ENCODE measurements around the gene CLCN4. TPM values are rescaled to one million over a fixed set of nuclear protein-coding genes. Genes with fewer than 3 reads are reported as not detected.

CLCN4 gene
- polyA plus RNA-seq, 2 donors = 0.06 to 0.16 TPM

- H3K27ac ChIP-seq (ENCODE audit: low read depth in 2 of 2, low read length in 1 of 2) = no peak overlapping the region
- H3K9me3 ChIP-seq (ENCODE audit: control insufficient read depth in 2 of 2, insufficient read depth in 1 of 2, low read depth in 1 of 2, low read length in 1 of 2) = no peaks in the 10 kb centered on the region
- H3K27me3 ChIP-seq (ENCODE audit: control insufficient read depth in 1 of 2, insufficient read depth in 2 of 2, low read length in 2 of 2) = peaks cover 0 to 3% of the 10 kb centered on the region in 2 donors
- WGBS, 2 donors = 70 to 79% methylated on average over 7 of the region's 7 CpGs
- no peaks in the 10 kb centered on the region for H3K4me1 ChIP-seq (ENCODE audit: control insufficient read depth in 2 of 2, insufficient read depth in 2 of 2, low read length in 1 of 2)
- H3K4me3 ChIP-seq (ENCODE audit: low read depth in 1 of 2, low read length in 2 of 2) = no peak overlapping the region
- H3K36me3 ChIP-seq (ENCODE audit: control insufficient read depth in 2 of 2, insufficient read depth in 2 of 2, low read length in 1 of 2) = no peaks in the 10 kb centered on the region
Measured at GRCh38 chrX:10237241-10237640, 80.5 kb downstream of the CLCN4 start.

- H3K4me3 ChIP-seq (ENCODE audit: low read depth in 1 of 2, low read length in 2 of 2) = no peak overlapping the region
- WGBS, 2 donors = 73 to 80% methylated on average over 11 of the region's 11 CpGs
- H3K9me3 ChIP-seq (ENCODE audit: control insufficient read depth in 2 of 2, insufficient read depth in 1 of 2, low read depth in 1 of 2, low read length in 1 of 2) = no peaks in the 10 kb centered on the region
- H3K27ac ChIP-seq (ENCODE audit: low read depth in 2 of 2, low read length in 1 of 2) = no peak overlapping the region
- H3K4me1 ChIP-seq (ENCODE audit: control insufficient read depth in 2 of 2, insufficient read depth in 2 of 2, low read length in 1 of 2) = no peaks in the 10 kb centered on the region
- no peaks in the 10 kb centered on the region for H3K36me3 ChIP-seq (ENCODE audit: control insufficient read depth in 2 of 2, insufficient read depth in 2 of 2, low read length in 1 of 2)
- peaks cover 0 to 3% of the 10 kb centered on the region in 2 donors for H3K27me3 ChIP-seq (ENCODE audit: control insufficient read depth in 1 of 2, insufficient read depth in 2 of 2, low read length in 2 of 2)
Measured at GRCh38 chrX:10239611-10240064, 82.9 kb downstream of the CLCN4 start.

GRCh38 chrX:10240918-10241317, 84.1 kb downstream of the CLCN4 start:
- Histone ChIP-seq H3K36me3 (ENCODE audit: control insufficient read depth in 2 of 2, insufficient read depth in 2 of 2, low read length in 1 of 2) (no peaks in the 10 kb centered on the region), H3K4me1 (ENCODE audit: control insufficient read depth in 2 of 2, insufficient read depth in 2 of 2, low read length in 1 of 2) (no peaks in the 10 kb centered on the region), H3K27me3 (ENCODE audit: control insufficient read depth in 1 of 2, insufficient read depth in 2 of 2, low read length in 2 of 2) (peaks cover 0 to 3% of the 10 kb centered on the region in 2 donors), H3K9me3 (ENCODE audit: control insufficient read depth in 2 of 2, insufficient read depth in 1 of 2, low read depth in 1 of 2, low read length in 1 of 2) (no peaks in the 10 kb centered on the region), H3K4me3 (ENCODE audit: low read depth in 1 of 2, low read length in 2 of 2) (no peak overlapping the region), H3K27ac (ENCODE audit: low read depth in 2 of 2, low read length in 1 of 2) (no peak overlapping the region)
- 31 to 47% methylated on average over 4 of the region's 4 CpGs for WGBS, 2 donors

GRCh38 chrX:10242026-10242425, 85.3 kb downstream of the CLCN4 start:
- peaks cover 0 to 3% of the 10 kb centered on the region in 2 donors for H3K27me3 ChIP-seq (ENCODE audit: control insufficient read depth in 1 of 2, insufficient read depth in 2 of 2, low read length in 2 of 2)
- H3K27ac ChIP-seq (ENCODE audit: low read depth in 2 of 2, low read length in 1 of 2) = no peak overlapping the region
- H3K4me1 ChIP-seq (ENCODE audit: control insufficient read depth in 2 of 2, insufficient read depth in 2 of 2, low read length in 1 of 2) = no peaks in the 10 kb centered on the region
- no peak overlapping the region for H3K4me3 ChIP-seq (ENCODE audit: low read depth in 1 of 2, low read length in 2 of 2)
- 66 to 67% methylated on average over 5 of the region's 5 CpGs for WGBS, 2 donors
- H3K36me3 ChIP-seq (ENCODE audit: control insufficient read depth in 2 of 2, insufficient read depth in 2 of 2, low read length in 1 of 2) = no peaks in the 10 kb centered on the region
- no peaks in the 10 kb centered on the region for H3K9me3 ChIP-seq (ENCODE audit: control insufficient read depth in 2 of 2, insufficient read depth in 1 of 2, low read depth in 1 of 2, low read length in 1 of 2)

- WGBS, 2 donors = 69 to 75% methylated on average over 4 of the region's 4 CpGs
- Histone ChIP-seq H3K4me1 (ENCODE audit: control insufficient read depth in 2 of 2, insufficient read depth in 2 of 2, low read length in 1 of 2) (no peaks in the 10 kb centered on the region), H3K9me3 (ENCODE audit: control insufficient read depth in 2 of 2, insufficient read depth in 1 of 2, low read depth in 1 of 2, low read length in 1 of 2) (no peaks in the 10 kb centered on the region), H3K27ac (ENCODE audit: low read depth in 2 of 2, low read length in 1 of 2) (no peak overlapping the region), H3K27me3 (ENCODE audit: control insufficient read depth in 1 of 2, insufficient read depth in 2 of 2, low read length in 2 of 2) (peaks cover 0 to 3% of the 10 kb centered on the region in 2 donors), H3K4me3 (ENCODE audit: low read depth in 1 of 2, low read length in 2 of 2) (no peak overlapping the region), H3K36me3 (ENCODE audit: control insufficient read depth in 2 of 2, insufficient read depth in 2 of 2, low read length in 1 of 2) (no peaks in the 10 kb centered on the region)
Measured at GRCh38 chrX:10243106-10243505, 86.3 kb downstream of the CLCN4 start.

GRCh38 chrX:10244915-10245622, 88.3 kb downstream of the CLCN4 start:
- WGBS, 2 donors = 54 to 67% methylated on average over 9 of the region's 9 CpGs
- Histone ChIP-seq H3K27ac (ENCODE audit: low read depth in 2 of 2, low read length in 1 of 2) (no peak overlapping the region), H3K36me3 (ENCODE audit: control insufficient read depth in 2 of 2, insufficient read depth in 2 of 2, low read length in 1 of 2) (no peaks in the 10 kb centered on the region), H3K27me3 (ENCODE audit: control insufficient read depth in 1 of 2, insufficient read depth in 2 of 2, low read length in 2 of 2) (peaks cover 0 to 3% of the 10 kb centered on the region in 2 donors), H3K4me1 (ENCODE audit: control insufficient read depth in 2 of 2, insufficient read depth in 2 of 2, low read length in 1 of 2) (no peaks in the 10 kb centered on the region), H3K9me3 (ENCODE audit: control insufficient read depth in 2 of 2, insufficient read depth in 1 of 2, low read depth in 1 of 2, low read length in 1 of 2) (no peaks in the 10 kb centered on the region), H3K4me3 (ENCODE audit: low read depth in 1 of 2, low read length in 2 of 2) (no peak overlapping the region)

- H3K4me1 ChIP-seq (ENCODE audit: control insufficient read depth in 2 of 2, insufficient read depth in 2 of 2, low read length in 1 of 2) = no peaks in the 10 kb centered on the region
- no peak overlapping the region for H3K4me3 ChIP-seq (ENCODE audit: low read depth in 1 of 2, low read length in 2 of 2)
- no peak overlapping the region for H3K27ac ChIP-seq (ENCODE audit: low read depth in 2 of 2, low read length in 1 of 2)
- 80 to 88% methylated on average over 4 of the region's 4 CpGs for WGBS, 2 donors
- peaks cover 0 to 3% of the 10 kb centered on the region in 2 donors for H3K27me3 ChIP-seq (ENCODE audit: control insufficient read depth in 1 of 2, insufficient read depth in 2 of 2, low read length in 2 of 2)
- no peaks in the 10 kb centered on the region for H3K36me3 ChIP-seq (ENCODE audit: control insufficient read depth in 2 of 2, insufficient read depth in 2 of 2, low read length in 1 of 2)
- no peaks in the 10 kb centered on the region for H3K9me3 ChIP-seq (ENCODE audit: control insufficient read depth in 2 of 2, insufficient read depth in 1 of 2, low read depth in 1 of 2, low read length in 1 of 2)
Measured at GRCh38 chrX:10245886-10246285, 89.1 kb downstream of the CLCN4 start.

- Histone ChIP-seq H3K4me1 (ENCODE audit: control insufficient read depth in 2 of 2, insufficient read depth in 2 of 2, low read length in 1 of 2) (no peaks in the 10 kb centered on the region), H3K27me3 (ENCODE audit: control insufficient read depth in 1 of 2, insufficient read depth in 2 of 2, low read length in 2 of 2) (peaks cover 0 to 3% of the 10 kb centered on the region in 2 donors), H3K27ac (ENCODE audit: low read depth in 2 of 2, low read length in 1 of 2) (no peak overlapping the region), H3K4me3 (ENCODE audit: low read depth in 1 of 2, low read length in 2 of 2) (no peak overlapping the region), H3K9me3 (ENCODE audit: control insufficient read depth in 2 of 2, insufficient read depth in 1 of 2, low read depth in 1 of 2, low read length in 1 of 2) (no peaks in the 10 kb centered on the region), H3K36me3 (ENCODE audit: control insufficient read depth in 2 of 2, insufficient read depth in 2 of 2, low read length in 1 of 2) (no peaks in the 10 kb centered on the region)
- 71 to 90% methylated on average over 4 of the region's 4 CpGs for WGBS, 2 donors
Measured at GRCh38 chrX:10246297-10246696, 89.5 kb downstream of the CLCN4 start.

- H3K36me3 ChIP-seq (ENCODE audit: control insufficient read depth in 2 of 2, insufficient read depth in 2 of 2, low read length in 1 of 2) = no peaks in the 10 kb centered on the region
- H3K27ac ChIP-seq (ENCODE audit: low read depth in 2 of 2, low read length in 1 of 2) = no peak overlapping the region
- no peaks in the 10 kb centered on the region for H3K9me3 ChIP-seq (ENCODE audit: control insufficient read depth in 2 of 2, insufficient read depth in 1 of 2, low read depth in 1 of 2, low read length in 1 of 2)
- 90 to 96% methylated on average over 2 of the region's 2 CpGs for WGBS, 2 donors
- H3K27me3 ChIP-seq (ENCODE audit: control insufficient read depth in 1 of 2, insufficient read depth in 2 of 2, low read length in 2 of 2) = peaks cover 0 to 3% of the 10 kb centered on the region in 2 donors
- H3K4me3 ChIP-seq (ENCODE audit: low read depth in 1 of 2, low read length in 2 of 2) = no peak overlapping the region
- no peaks in the 10 kb centered on the region for H3K4me1 ChIP-seq (ENCODE audit: control insufficient read depth in 2 of 2, insufficient read depth in 2 of 2, low read length in 1 of 2)
Measured at GRCh38 chrX:10246846-10247245, 90.1 kb downstream of the CLCN4 start.

GRCh38 chrX:10254739-10255138, 98.0 kb downstream of the CLCN4 start:
- no peaks in the 10 kb centered on the region for H3K27me3 ChIP-seq (ENCODE audit: control insufficient read depth in 1 of 2, insufficient read depth in 2 of 2, low read length in 2 of 2)
- 59 to 60% methylated on average over 3 of the region's 3 CpGs for WGBS, 2 donors
- H3K36me3 ChIP-seq (ENCODE audit: control insufficient read depth in 2 of 2, insufficient read depth in 2 of 2, low read length in 1 of 2) = no peaks in the 10 kb centered on the region
- no peaks in the 10 kb centered on the region for H3K4me1 ChIP-seq (ENCODE audit: control insufficient read depth in 2 of 2, insufficient read depth in 2 of 2, low read length in 1 of 2)
- no peak overlapping the region for H3K4me3 ChIP-seq (ENCODE audit: low read depth in 1 of 2, low read length in 2 of 2)
- H3K27ac ChIP-seq (ENCODE audit: low read depth in 2 of 2, low read length in 1 of 2) = no peak overlapping the region
- H3K9me3 ChIP-seq (ENCODE audit: control insufficient read depth in 2 of 2, insufficient read depth in 1 of 2, low read depth in 1 of 2, low read length in 1 of 2) = no peaks in the 10 kb centered on the region

Data from esophagus (tissue), 2 donors.